Stimulated activated CD4-positive, alpha-beta T cell treated with anti-CD3 and anti-CD28 coated beads, Interleukin-15, amount 100 ng/mL, for 1 hour (primary cell): ENCODE data around the gene NAGLU.
"Not testable (repeated sequence)": the region's sequence is repeated elsewhere in the genome, so short reads cannot be mapped to it uniquely, and the experiment has no call there.

Experiments
- DNase-seq, 2 donors: peaks; one replicate each; pipeline ENCODE4 v3.0.0-alpha.2; 2020; ENCODE audit warnings: low read depth in 1 of 2, low spot score in 1 of 2

The NAGLU gene

GRCh38 chr17:42543190-42544079 is 7.4 kb downstream of the NAGLU start:
- DNase-seq: no peak

GRCh38 chr17:42544874-42545283 is 8.8 kb downstream of the NAGLU start:
- DNase-seq: no peak

GRCh38 chr17:42545755-42546505 is 9.9 kb downstream of the NAGLU start:
- DNase-seq: not testable (repeated sequence)

- DNase-seq: no peak
Observed at GRCh38 chr17:42547001-42547461, 11.0 kb downstream of the NAGLU start.

GRCh38 chr17:42547698-42548069 is 11.6 kb downstream of the NAGLU start:
- DNase-seq: no peak

- DNase-seq: peak; percentile 61 to 71
Observed at GRCh38 chr17:42548070-42548837, 12.2 kb downstream of the NAGLU start.

GRCh38 chr17:42548993-42549755 is 13.1 kb downstream of the NAGLU start:
- no peak for DNase-seq

GRCh38 chr17:42552736-42553135 is 16.7 kb downstream of the NAGLU start, which contains the start of gene HSD17B1:
TSS of gene HSD17B1 (plus strand) at chr17:42552923. CDS start at chr17:42552934, 11 bp downstream.
- DNase-seq: not testable (repeated sequence)

GRCh38 chr17:42553161-42553818 is 17.2 kb downstream of the NAGLU start:
- DNase-seq: no peak

GRCh38 chr17:42553866-42554249 is 17.8 kb downstream of the NAGLU start:
- no peak for DNase-seq

GRCh38 chr17:42554250-42555121 is 18.4 kb downstream of the NAGLU start:
- DNase-seq: peak; percentile 47 to 53

- no peak for DNase-seq
Observed at GRCh38 chr17:42555122-42555622, 19.1 kb downstream of the NAGLU start.

GRCh38 chr17:42555961-42556617 is 20.0 kb downstream of the NAGLU start:
- DNase-seq: not testable (repeated sequence)

GRCh38 chr17:42559075-42559474 is 23.0 kb downstream of the NAGLU start:
- DNase-seq: no peak

GRCh38 chr17:42560246-42560645 is 24.2 kb downstream of the NAGLU start:
- DNase-seq: no peak

GRCh38 chr17:42561897-42562387 is 25.9 kb downstream of the NAGLU start, which contains the start of gene COASY:
TSS of gene COASY (plus strand) at chr17:42562148. CDS start at chr17:42562623, 475 bp downstream.
- peak; percentile 77 to 79 for DNase-seq

- no peak for DNase-seq
Observed at GRCh38 chr17:42562388-42563142, 26.5 kb downstream of the NAGLU start.
